Measurements from ENCODE around the gene CFAP157. TPM values are rescaled to one million over a fixed set of nuclear protein-coding genes. Genes with fewer than 3 reads are reported as not detected.

Gene CFAP157
- total and polyA plus RNA-seq, 2 donors (not counting 3 experiments of a cell fraction or from before 2014, with no cell fraction given), result 0.03 TPM; not detected in 1

- intact Hi-C loops (cut with micrococcal nuclease), result no loop called here
- H3K36me3 ChIP-seq (ENCODE audit: control insufficient read depth in 2 of 2, extremely low read depth in 1 of 2, insufficient read depth in 2 of 2, low read length in 2 of 2), result no peaks in the 10 kb centered on the region
- no peaks in the 10 kb centered on the region for H3K9me3 ChIP-seq (replicated peaks; ENCODE audit: control insufficient read depth, insufficient read depth, low read length)
- CTCF ChIA-PET, result no interaction called here
- DNase-seq (ENCODE audit: low read depth, low spot score) (no peak), FAIRE-seq (no peak)
- dilution Hi-C loops (cut with MboI; ENCODE audit: extremely low pct_ligation_motif_present, low sequenced_read_pairs), result no loop called here
- no TSS peak for BruUV-seq (replicated peaks)
- no peak overlapping the region for H3K4me3 ChIP-seq (replicated peaks in 1 of 3; ENCODE audit: insufficient read depth in 1 of 3, low read depth in 1 of 3, low read length in 3 of 3)
- no peak for TF ChIP-seq CTCF (IDR thresholded peaks at IDR 0.05; ENCODE audit: extremely low read depth in 1 of 2, insufficient read depth in 1 of 2, low read depth in 1 of 2, low read length in 2 of 2)
- TF ChIP-seq FOS (IDR thresholded peaks at IDR 0.05; ENCODE audit: borderline replicate concordance, insufficient read depth, low read length), result no peak
- TF ChIP-seq EZH2 (IDR thresholded peaks at IDR 0.05; ENCODE audit: borderline replicate concordance, low read depth, low read length, severe bottlenecking), result no peak
- no peak for TF ChIP-seq MYC (IDR thresholded peaks at IDR 0.05; ENCODE audit: low read depth, low read length)
- no peak for TF ChIP-seq POLR2A (IDR thresholded peaks at IDR 0.05; ENCODE audit: low read depth, low read length)
- TF ChIP-seq GATA2 (IDR thresholded peaks at IDR 0.05; ENCODE audit: insufficient read depth, insufficient read length, low read depth, low read length), result no peak
- no peak for TF ChIP-seq POLR2AphosphoS5 (IDR thresholded peaks at IDR 0.05; ENCODE audit: insufficient read depth, low read depth, low read length)
- no peak for TF ChIP-seq MAX (IDR thresholded peaks at IDR 0.05; ENCODE audit: insufficient read depth, insufficient read length)
- TF ChIP-seq JUN (IDR thresholded peaks at IDR 0.05; ENCODE audit: borderline replicate concordance, insufficient read depth, insufficient read length, low read depth), result no peak
- POLR2A ChIA-PET, result no interaction called here
- no peaks in the 10 kb centered on the region for H3K9me1 ChIP-seq (replicated peaks; ENCODE audit: control insufficient read depth, extremely low read depth, insufficient read depth, low read length)
- H3K27ac ChIP-seq (ENCODE audit: insufficient read depth, low read depth, low read length), result no peak overlapping the region
- H3K27me3 ChIP-seq (ENCODE audit: control insufficient read depth in 2 of 2, insufficient read depth in 2 of 2, low read length in 2 of 2), result no peaks in the 10 kb centered on the region
- no peak overlapping the region for H3K4me2 ChIP-seq (ENCODE audit: insufficient read depth, low read length)
- no peak overlapping the region for H3K9ac ChIP-seq (replicated peaks; ENCODE audit: extremely low read depth, insufficient read depth, low read length)
- H3K4me1 ChIP-seq (ENCODE audit: control insufficient read depth, extremely low read depth, insufficient read depth, low read length), result no peaks in the 10 kb centered on the region
- no peak overlapping the region for H2AFZ ChIP-seq (ENCODE audit: low read depth, low read length)
- H3K79me2 ChIP-seq (ENCODE audit: control insufficient read depth, insufficient read depth, low read length), result no peaks in the 10 kb centered on the region
- H4K20me1 ChIP-seq (replicated peaks; ENCODE audit: control insufficient read depth, extremely low read depth, insufficient read depth, low read length), result no peaks in the 10 kb centered on the region
Measured at GRCh38 chr9:127707766-127708165, 978 bp downstream of the CFAP157 start.

All from endothelial cell of umbilical vein (primary cell).